Vagina (tissue), 2 donors: ENCODE measurements around the gene PTP4A1. TPM values are rescaled to one million over a fixed set of nuclear protein-coding genes. Genes with fewer than 3 reads are reported as not detected.

Source experiments
- DNase-seq, 2 donors: peaks; one replicate each; pipeline ENCODE4 v3.0.0-alpha.2; 2017; ENCODE audit errors: extremely low spot score in 2 of 2
- H3K27ac ChIP-seq: fragments of 200-600 bp; sonication (generic); one replicate; pipeline ENCODE4 v1.5.1; 2019
- H3K27me3 ChIP-seq: fragments of 200-600 bp; sonication (generic); one replicate; pipeline ENCODE4 v1.5.1; 2019
- H3K36me3 ChIP-seq, 2 donors: fragments of 200-600 bp; sonication (generic); one replicate each; pipeline ENCODE4 v1.5.1; 2017 to 2019
- H3K4me1 ChIP-seq: fragments of 200-600 bp; sonication (generic); one replicate; pipeline ENCODE4 v1.5.1; 2019
- H3K4me3 ChIP-seq, 2 donors: fragments of 200-600 bp; sonication (generic); 1 replicate in 1 of 2; 2 replicates in 1 of 2; pipeline ENCODE4 v1.5.1; 2016 to 2019
- H3K9me3 ChIP-seq: fragments of 200-600 bp; sonication (generic); one replicate; pipeline ENCODE4 v1.5.1; 2019
- POLR2A ChIP-seq, 2 donors: fragments of 450-650 bp; IDR thresholded peaks; one replicate each; pipeline ENCODE4 v1.6.1; 2017; ENCODE audit warnings: antibody characterized with exemption in 2 of 2, mild to moderate bottlenecking in 2 of 2, moderate library complexity in 2 of 2
- POLR2AphosphoS5 ChIP-seq, 2 donors: sonication (generic); formaldehyde crosslinking; IDR thresholded peaks; one replicate each; pipeline ENCODE4 v1.9.0; 2017; ENCODE audit warnings: antibody characterized with exemption in 2 of 2, mild to moderate bottlenecking in 2 of 2, low read depth in 1 of 2; ENCODE audit not compliant: insufficient read depth in 1 of 2
- intact Hi-C: fragments of 100-400 bp; cut with DNase I; formaldehyde crosslinking; loops from one replicate; pipeline ENCODE4 v1.15.1; 2023
- total RNA-seq: library from RNA; depleted of rRNA; stranded (reverse); fragments of >200 nt; gene quantifications from one replicate; pipeline ENCODE4 v1.2.3, GENCODE V29; 2016
- TF ChIP-seq, protein P1 (sequence below), 3 experiments: fragments of 450-650 bp in 2 of 3; fragments of 200-600 bp in 1 of 3; sonication (generic) in 1 of 3; IDR thresholded peaks; one replicate each; pipeline ENCODE4 v1.5.1; 2017 to 2019; ENCODE audit warnings: antibody characterized with exemption in 3 of 3, mild to moderate bottlenecking in 2 of 3, moderate library complexity in 2 of 3

The PTP4A1 gene
- total RNA-seq, 1 donor from 2014 or later = 29.5 TPM

DNA sequence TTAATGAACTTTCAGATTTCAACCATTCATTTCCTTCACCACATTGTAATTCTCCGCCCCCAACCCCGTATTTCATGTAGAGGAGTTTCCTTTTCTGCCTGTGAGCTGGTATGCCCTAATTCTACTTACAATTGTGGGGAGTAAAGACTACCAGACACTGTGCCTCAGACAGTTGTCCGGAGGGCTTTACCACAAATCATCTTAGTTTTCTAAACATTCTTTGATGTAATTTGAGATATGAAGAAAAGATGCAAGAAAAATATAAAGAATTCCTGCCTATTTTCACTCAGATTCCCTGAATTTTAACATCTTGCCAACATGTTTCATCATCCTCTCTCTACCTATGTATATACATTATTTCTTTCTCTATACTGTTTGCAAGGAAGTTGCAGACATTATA, 28.3 kb upstream of the PTP4A1 start:
- no peak overlapping the region for H3K4me3 ChIP-seq
- H3K9me3 ChIP-seq = no peaks in the 10 kb centered on the region
- no peaks in the 10 kb centered on the region for H3K27me3 ChIP-seq
- DNase-seq = no peak
- intact Hi-C loops = no loop called here
- H3K4me1 ChIP-seq = no peaks in the 10 kb centered on the region
- no peak overlapping the region for H3K27ac ChIP-seq
- TF ChIP-seq POLR2A (IDR thresholded peaks at IDR 0.05) = no peak
- TF ChIP-seq, protein P1, sequence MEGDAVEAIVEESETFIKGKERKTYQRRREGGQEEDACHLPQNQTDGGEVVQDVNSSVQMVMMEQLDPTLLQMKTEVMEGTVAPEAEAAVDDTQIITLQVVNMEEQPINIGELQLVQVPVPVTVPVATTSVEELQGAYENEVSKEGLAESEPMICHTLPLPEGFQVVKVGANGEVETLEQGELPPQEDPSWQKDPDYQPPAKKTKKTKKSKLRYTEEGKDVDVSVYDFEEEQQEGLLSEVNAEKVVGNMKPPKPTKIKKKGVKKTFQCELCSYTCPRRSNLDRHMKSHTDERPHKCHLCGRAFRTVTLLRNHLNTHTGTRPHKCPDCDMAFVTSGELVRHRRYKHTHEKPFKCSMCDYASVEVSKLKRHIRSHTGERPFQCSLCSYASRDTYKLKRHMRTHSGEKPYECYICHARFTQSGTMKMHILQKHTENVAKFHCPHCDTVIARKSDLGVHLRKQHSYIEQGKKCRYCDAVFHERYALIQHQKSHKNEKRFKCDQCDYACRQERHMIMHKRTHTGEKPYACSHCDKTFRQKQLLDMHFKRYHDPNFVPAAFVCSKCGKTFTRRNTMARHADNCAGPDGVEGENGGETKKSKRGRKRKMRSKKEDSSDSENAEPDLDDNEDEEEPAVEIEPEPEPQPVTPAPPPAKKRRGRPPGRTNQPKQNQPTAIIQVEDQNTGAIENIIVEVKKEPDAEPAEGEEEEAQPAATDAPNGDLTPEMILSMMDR (IDR thresholded peaks at IDR 0.05) = no peak
- TF ChIP-seq POLR2AphosphoS5 (IDR thresholded peaks at IDR 0.05; ENCODE audit: insufficient read depth in 1 of 2, low read depth in 1 of 2) = no peak
- no peaks in the 10 kb centered on the region for H3K36me3 ChIP-seq

DNA sequence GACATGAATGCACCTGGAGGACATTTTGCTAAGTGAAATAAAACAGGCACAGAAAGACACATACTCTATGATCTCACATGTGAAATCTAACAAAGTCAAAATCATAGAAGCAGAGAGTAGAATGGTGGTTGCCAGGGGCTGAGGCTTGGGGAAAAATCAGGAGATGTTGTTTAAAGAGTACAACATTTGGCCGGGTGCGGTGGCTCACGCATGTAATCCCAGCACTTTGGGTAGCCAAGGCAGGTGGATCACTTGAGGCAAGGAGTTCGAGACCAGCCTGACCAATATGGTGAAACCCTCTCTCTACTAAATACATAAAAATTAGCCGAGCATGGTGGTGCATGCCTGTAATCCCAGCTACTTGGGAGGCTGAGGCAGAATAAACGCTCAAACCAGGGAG, 26.0 kb upstream of the PTP4A1 start:
- TF ChIP-seq, protein P1 (IDR thresholded peaks at IDR 0.05) = no peak
- TF ChIP-seq POLR2A (IDR thresholded peaks at IDR 0.05) (no peak), POLR2AphosphoS5 (IDR thresholded peaks at IDR 0.05; ENCODE audit: insufficient read depth in 1 of 2, low read depth in 1 of 2) (no peak)
- no peaks in the 10 kb centered on the region for H3K27me3 ChIP-seq
- no peaks in the 10 kb centered on the region for H3K4me1 ChIP-seq
- no peaks in the 10 kb centered on the region for H3K36me3 ChIP-seq
- H3K4me3 ChIP-seq = no peak overlapping the region
- intact Hi-C loops = no loop called here
- no peaks in the 10 kb centered on the region for H3K9me3 ChIP-seq
- no peak for DNase-seq
- no peak overlapping the region for H3K27ac ChIP-seq

DNA sequence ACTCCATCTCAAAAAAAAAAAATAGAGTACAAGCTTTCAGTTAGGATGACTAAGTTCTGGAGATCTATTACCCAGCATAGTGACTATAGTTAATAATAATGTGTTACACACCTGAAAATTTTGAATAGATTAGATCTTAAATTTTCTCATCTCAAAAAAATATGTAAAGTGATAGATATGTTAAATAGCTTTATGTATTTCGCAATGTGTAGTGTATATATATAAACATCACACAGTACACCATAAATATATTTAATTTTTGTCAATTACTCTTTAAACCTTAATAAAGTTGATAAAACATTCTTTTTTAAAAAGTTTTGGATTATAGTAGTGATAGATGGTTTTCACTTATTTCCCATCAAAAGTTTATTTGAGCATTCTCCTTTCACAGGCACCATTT, 25.6 kb upstream of the PTP4A1 start:
- H3K27ac ChIP-seq = no peak overlapping the region
- H3K4me1 ChIP-seq = no peaks in the 10 kb centered on the region
- no peaks in the 10 kb centered on the region for H3K36me3 ChIP-seq
- no peak for TF ChIP-seq POLR2AphosphoS5 (IDR thresholded peaks at IDR 0.05; ENCODE audit: insufficient read depth in 1 of 2, low read depth in 1 of 2)
- TF ChIP-seq, protein P1 (IDR thresholded peaks at IDR 0.05) = no peak
- no peak for TF ChIP-seq POLR2A (IDR thresholded peaks at IDR 0.05)
- no peak for DNase-seq
- H3K4me3 ChIP-seq = no peak overlapping the region
- no peaks in the 10 kb centered on the region for H3K9me3 ChIP-seq
- no peaks in the 10 kb centered on the region for H3K27me3 ChIP-seq
- intact Hi-C loops = no loop called here

DNA sequence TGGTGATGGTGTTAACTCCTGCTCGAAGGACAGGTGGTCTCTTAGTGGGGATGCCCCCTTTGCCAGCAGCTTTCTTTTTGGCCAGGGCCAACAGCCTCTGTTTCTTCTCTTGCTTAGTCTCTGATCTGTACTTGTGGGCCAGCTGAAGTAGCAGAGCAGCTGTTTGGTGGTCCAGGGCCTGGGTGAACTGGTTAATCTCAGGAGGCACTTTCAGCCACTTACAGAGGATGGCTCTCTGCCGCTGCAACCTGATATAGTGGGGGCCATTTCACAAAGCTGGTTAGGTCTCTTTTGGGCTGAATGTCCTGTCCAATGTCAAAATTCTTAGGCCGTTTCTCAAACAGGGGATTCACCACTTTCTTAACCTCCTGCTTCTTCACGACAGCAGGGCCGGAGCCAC, 23.2 kb upstream of the PTP4A1 start:
- no peak for TF ChIP-seq POLR2A (IDR thresholded peaks at IDR 0.05)
- TF ChIP-seq POLR2AphosphoS5 (IDR thresholded peaks at IDR 0.05; ENCODE audit: insufficient read depth in 1 of 2, low read depth in 1 of 2) = no peak
- TF ChIP-seq, protein P1 (IDR thresholded peaks at IDR 0.05) = no peak
- Histone ChIP-seq H3K27me3 (no peaks in the 10 kb centered on the region), H3K4me1 (no peaks in the 10 kb centered on the region), H3K4me3 (no peak overlapping the region), H3K36me3 (no peaks in the 10 kb centered on the region), H3K27ac (no peak overlapping the region), H3K9me3 (no peaks in the 10 kb centered on the region)
- DNase-seq = no peak
- intact Hi-C loops = no loop called here

DNA sequence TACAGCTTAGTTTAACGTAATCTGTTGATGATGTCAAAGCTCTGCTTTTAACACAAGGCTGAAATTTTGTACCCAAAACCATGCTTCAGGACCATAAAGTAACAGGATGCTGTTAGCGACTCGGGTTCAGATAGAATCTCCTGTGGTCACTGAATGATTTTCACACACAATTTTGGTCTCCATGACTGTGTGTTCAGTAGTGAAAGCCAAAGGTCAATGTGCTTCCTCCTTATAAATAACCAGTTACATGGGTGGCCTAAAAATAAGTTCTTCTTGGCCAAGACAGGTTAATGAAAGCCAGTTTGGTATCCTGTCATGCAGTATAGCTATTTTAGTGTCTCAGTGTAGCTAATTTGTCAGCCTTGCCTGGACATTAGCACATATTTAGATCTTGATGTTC, 19.1 kb upstream of the PTP4A1 start:
- Histone ChIP-seq H3K4me3 (no peak overlapping the region), H3K27me3 (no peaks in the 10 kb centered on the region), H3K27ac (no peak overlapping the region), H3K9me3 (no peaks in the 10 kb centered on the region), H3K36me3 (no peaks in the 10 kb centered on the region), H3K4me1 (no peaks in the 10 kb centered on the region)
- no peak for DNase-seq
- intact Hi-C loops = no loop called here
- TF ChIP-seq POLR2A (IDR thresholded peaks at IDR 0.05) = no peak
- no peak for TF ChIP-seq POLR2AphosphoS5 (IDR thresholded peaks at IDR 0.05; ENCODE audit: insufficient read depth in 1 of 2, low read depth in 1 of 2)

DNA sequence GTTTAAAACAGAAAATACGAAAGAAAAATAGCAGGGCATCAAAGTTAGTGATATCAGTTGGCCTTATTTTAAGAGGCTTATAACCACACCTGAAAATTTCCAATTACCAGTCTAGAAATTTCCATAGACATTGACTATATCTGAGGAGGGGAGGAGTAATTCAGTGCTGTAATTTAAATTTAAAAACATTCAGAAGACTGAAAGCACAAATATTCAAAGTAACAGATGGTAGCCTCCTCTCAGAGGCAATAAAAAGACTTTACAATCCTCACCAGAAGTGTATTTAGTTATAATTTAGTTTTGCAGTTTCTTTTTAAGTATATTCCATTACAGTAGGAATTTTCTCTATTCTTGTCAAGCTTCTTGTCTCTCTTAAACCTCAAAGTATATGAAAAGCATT, 18.4 kb upstream of the PTP4A1 start:
- Histone ChIP-seq H3K4me1 (no peaks in the 10 kb centered on the region), H3K27ac (no peak overlapping the region), H3K27me3 (no peaks in the 10 kb centered on the region), H3K9me3 (no peaks in the 10 kb centered on the region), H3K4me3 (no peak overlapping the region), H3K36me3 (no peaks in the 10 kb centered on the region)
- no peak for DNase-seq
- TF ChIP-seq POLR2A (IDR thresholded peaks at IDR 0.05) (no peak), POLR2AphosphoS5 (IDR thresholded peaks at IDR 0.05; ENCODE audit: insufficient read depth in 1 of 2, low read depth in 1 of 2) (no peak)
- TF ChIP-seq, protein P1 (IDR thresholded peaks at IDR 0.05) = no peak
- intact Hi-C loops = no loop called here
